AG04450 (cell line): ENCODE data around the gene SYT12. TPM values are rescaled to one million over a fixed set of nuclear protein-coding genes. Genes with fewer than 3 reads are reported as not detected.

ENCODE experiments used
- CTCF ChIA-PET: fragments of 300-600, 350-600 bp; formaldehyde crosslinking; extraction: SDS; loops from one replicate; lab custom pipeline; 2022; ENCODE audit warnings: antibody characterized with exemption, inconsistent platforms; lab: Charles Lee
- POLR2A ChIA-PET: fragments of 350-600 bp; formaldehyde crosslinking; extraction: SDS; loops from one replicate; lab custom pipeline; 2021; ENCODE audit warnings: antibody characterized with exemption, inconsistent platforms; lab: Yijun Ruan, JAX
- DNase-seq: peaks from one replicate; pipeline ENCODE4 v3.0.0-alpha.2; 2011; ENCODE audit warnings: low read depth, low spot score
- H3K27ac ChIP-seq: one replicate; pipeline ENCODE4 v1.5.1; 2012; ENCODE audit warnings: low read depth, low read length, control low read depth
- H3K27me3 ChIP-seq: one replicate; pipeline ENCODE4 v1.6.0; 2012; ENCODE audit warnings: low read length; ENCODE audit not compliant: control insufficient read depth, insufficient read depth
- H3K4me3 ChIP-seq: 2 replicates; pipeline ENCODE4 v1.5.1; 2011; ENCODE audit warnings: mild to moderate bottlenecking, low read depth, low read length, control low read depth
- H3K9me3 ChIP-seq: 2 replicates; pipeline ENCODE4 v1.5.1; 2012; ENCODE audit warnings: low read length; ENCODE audit not compliant: control insufficient read depth, insufficient read depth
- CTCF ChIP-seq: IDR thresholded peaks from 2 replicates; pipeline ENCODE4 v1.5.1; 2011; ENCODE audit warnings: low read depth, low read length, control low read depth, inconsistent platforms
- polyA plus RNA-seq: library from polyadenylated mRNA; depleted of rRNA; stranded (reverse); fragments of >200 nt; gene quantifications from 2 replicates; pipeline ENCODE4 v1.2.3, GENCODE V29; 2011

SYT12 gene
- polyA plus RNA-seq, 1 experiment, result 0.30 TPM

GRCh38 chr11:67006029-67006884 is 16.7 kb upstream of the SYT12 start:
- POLR2A ChIA-PET, result no interaction called here
- Histone ChIP-seq H3K4me3 (no peak overlapping the region), H3K9me3 (no peaks in the 10 kb centered on the region; the same call in 1 of the 2 replicates), H3K27ac (no peak overlapping the region), H3K27me3 (no peaks in the 10 kb centered on the region)
- no peak for DNase-seq
- CTCF ChIA-PET, result no interaction called here
- no peak for TF ChIP-seq CTCF

- no peak overlapping the region for H3K4me3 ChIP-seq
- CTCF ChIA-PET, result no interaction called here
- H3K27me3 ChIP-seq, result no peaks in the 10 kb centered on the region
- TF ChIP-seq CTCF, result no peak
- DNase-seq, result no peak
- H3K9me3 ChIP-seq, result no peaks in the 10 kb centered on the region; the same call in 1 of the 2 replicates
- no peak overlapping the region for H3K27ac ChIP-seq
- POLR2A ChIA-PET, result no interaction called here
Observed at GRCh38 chr11:67007126-67007525, 15.8 kb upstream of the SYT12 start.

- Histone ChIP-seq H3K4me3 (no peak overlapping the region), H3K27me3 (no peaks in the 10 kb centered on the region), H3K9me3 (no peaks in the 10 kb centered on the region; the same call in 1 of the 2 replicates), H3K27ac (no peak overlapping the region)
- no peak for TF ChIP-seq CTCF
- ChIA-PET CTCF (interaction anchor here (1.4 kb wide), 1 partner anchor 11 kb away, joined by 8 read pairs; no protein-coding TSS in a partner anchor), POLR2A (no interaction called here)
- DNase-seq, result no peak
Observed at GRCh38 chr11:67010296-67010905, 12.5 kb upstream of the SYT12 start.

- no peak for DNase-seq
- Histone ChIP-seq H3K27me3 (no peaks in the 10 kb centered on the region), H3K9me3 (no peaks in the 10 kb centered on the region; the same call in 1 of the 2 replicates), H3K27ac (no peak overlapping the region), H3K4me3 (no peak overlapping the region)
- TF ChIP-seq CTCF, result no peak
- ChIA-PET POLR2A (interaction anchor here (0.5 kb wide), 1 partner anchor 70 kb away, joined by 4 read pairs; no protein-coding TSS in a partner anchor), CTCF (no interaction called here)
Observed at GRCh38 chr11:67013511-67014045, 9.4 kb upstream of the SYT12 start.
